HFFc6 (cell line): ENCODE results near the gene GNB3. TPM values are rescaled to one million over a fixed set of nuclear protein-coding genes. Genes with fewer than 3 reads are reported as not detected.

Experiments
- DNase-seq: peaks from one replicate; pipeline ENCODE4 v3.0.0-alpha.2; 2018
- H3K27ac Mint-ChIP-seq: 2 replicates; pipeline ENCODE4 v1.8.0; 2020; ENCODE audit warnings: mild to moderate bottlenecking, mixed read lengths
- H3K27me3 Mint-ChIP-seq: 2 replicates; pipeline ENCODE4 v1.8.0; 2021; ENCODE audit warnings: mild to moderate bottlenecking, moderate library complexity, mixed read lengths; ENCODE audit not compliant: insufficient read depth
- H3K36me3 Mint-ChIP-seq: 2 replicates; pipeline ENCODE4 v1.8.0; 2021; ENCODE audit warnings: low read depth, mixed read lengths
- H3K4me1 Mint-ChIP-seq: 2 replicates; pipeline ENCODE4 v1.8.0; 2020; ENCODE audit warnings: low read depth, mixed read lengths
- H3K4me3 Mint-ChIP-seq: 2 replicates; pipeline ENCODE4 v1.8.0; 2020; ENCODE audit warnings: mild to moderate bottlenecking, moderate library complexity, mixed read lengths
- H3K9me3 Mint-ChIP-seq: 2 replicates; pipeline ENCODE4 v1.8.0; 2020; ENCODE audit warnings: mild to moderate bottlenecking, mixed read lengths
- total RNA-seq, 6 experiments: library from RNA; stranded (reverse); fragmentation: NEBNext Ultra II Directional; extraction: Animal tissue kit (Norgen Biotek cat#: 25700); gene quantifications; 2 replicates in 1 of 6; 3 replicates in 5 of 6; pipeline ENCODE4 v1.2.3, GENCODE V29; 2021
- TF ChIP-seq, protein P1 (sequence below): fragments of 200-600 bp; sonication (generic); IDR thresholded peaks from 2 replicates; pipeline ENCODE4 v1.5.0; 2021; ENCODE audit warnings: antibody characterized with exemption, mild to moderate bottlenecking

GNB3 gene
- total RNA-seq, 6 experiments from 2014 or later, result 4.3 to 7.2 (median 6.3) TPM

DNA sequence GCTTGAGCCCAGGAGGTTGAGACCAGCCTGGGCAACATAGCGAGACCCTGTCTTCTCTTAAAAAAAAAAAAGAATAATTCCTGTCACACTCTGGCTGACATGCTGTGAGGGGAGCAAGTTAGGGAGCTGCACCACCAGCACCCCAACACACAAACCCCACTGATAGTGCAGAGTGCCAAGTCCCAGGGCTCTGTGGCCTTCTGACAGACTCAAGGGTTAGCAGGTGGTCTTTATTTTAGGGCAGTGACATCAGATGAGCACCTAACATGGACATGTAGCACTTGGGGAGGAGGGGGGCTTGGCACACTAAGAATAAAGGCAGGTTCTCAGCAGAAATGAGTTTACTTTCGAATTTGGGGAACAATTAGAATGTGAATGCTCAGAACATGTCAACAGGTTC lies 18.1 kb downstream of the GNB3 start:
- Mint-ChIP-seq H3K9me3 (no peaks in the 10 kb centered on the region), H3K27me3 (peaks cover 6% of the 10 kb centered on the region), H3K27ac (no peak overlapping the region), H3K4me3 (no peak overlapping the region), H3K4me1 (peaks cover 15% of the 10 kb centered on the region), H3K36me3 (peaks cover 56% of the 10 kb centered on the region)
- no peak for DNase-seq
- TF ChIP-seq, protein P1, sequence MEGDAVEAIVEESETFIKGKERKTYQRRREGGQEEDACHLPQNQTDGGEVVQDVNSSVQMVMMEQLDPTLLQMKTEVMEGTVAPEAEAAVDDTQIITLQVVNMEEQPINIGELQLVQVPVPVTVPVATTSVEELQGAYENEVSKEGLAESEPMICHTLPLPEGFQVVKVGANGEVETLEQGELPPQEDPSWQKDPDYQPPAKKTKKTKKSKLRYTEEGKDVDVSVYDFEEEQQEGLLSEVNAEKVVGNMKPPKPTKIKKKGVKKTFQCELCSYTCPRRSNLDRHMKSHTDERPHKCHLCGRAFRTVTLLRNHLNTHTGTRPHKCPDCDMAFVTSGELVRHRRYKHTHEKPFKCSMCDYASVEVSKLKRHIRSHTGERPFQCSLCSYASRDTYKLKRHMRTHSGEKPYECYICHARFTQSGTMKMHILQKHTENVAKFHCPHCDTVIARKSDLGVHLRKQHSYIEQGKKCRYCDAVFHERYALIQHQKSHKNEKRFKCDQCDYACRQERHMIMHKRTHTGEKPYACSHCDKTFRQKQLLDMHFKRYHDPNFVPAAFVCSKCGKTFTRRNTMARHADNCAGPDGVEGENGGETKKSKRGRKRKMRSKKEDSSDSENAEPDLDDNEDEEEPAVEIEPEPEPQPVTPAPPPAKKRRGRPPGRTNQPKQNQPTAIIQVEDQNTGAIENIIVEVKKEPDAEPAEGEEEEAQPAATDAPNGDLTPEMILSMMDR, result no peak

DNA sequence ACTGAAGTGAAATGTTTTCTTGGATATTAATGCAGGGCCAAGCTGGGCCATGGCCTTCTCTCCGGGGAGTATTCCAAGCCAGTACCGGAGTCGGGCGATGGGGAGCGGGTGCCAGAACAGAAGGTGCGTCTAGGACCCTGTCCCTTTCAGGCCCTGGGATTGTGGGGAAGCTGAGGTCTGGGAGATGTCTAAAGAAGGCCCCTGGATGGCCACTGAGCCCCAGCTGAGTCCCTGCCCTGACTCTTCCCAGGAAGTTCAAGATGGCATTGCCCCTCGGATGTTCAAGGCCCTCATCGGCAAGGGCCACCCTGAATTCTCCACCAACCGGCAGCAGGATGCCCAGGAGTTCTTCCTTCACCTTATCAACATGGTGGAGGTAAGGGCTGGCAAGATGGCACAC lies 19.4 kb downstream of the GNB3 start:
- DNase-seq, result no peak
- Mint-ChIP-seq H3K4me1 (peaks cover 7% of the 10 kb centered on the region), H3K4me3 (no peak overlapping the region), H3K9me3 (no peaks in the 10 kb centered on the region), H3K27ac (no peak overlapping the region), H3K27me3 (peaks cover 3% of the 10 kb centered on the region), H3K36me3 (peaks cover 59% of the 10 kb centered on the region)
- TF ChIP-seq, protein P1, result no peak

DNA sequence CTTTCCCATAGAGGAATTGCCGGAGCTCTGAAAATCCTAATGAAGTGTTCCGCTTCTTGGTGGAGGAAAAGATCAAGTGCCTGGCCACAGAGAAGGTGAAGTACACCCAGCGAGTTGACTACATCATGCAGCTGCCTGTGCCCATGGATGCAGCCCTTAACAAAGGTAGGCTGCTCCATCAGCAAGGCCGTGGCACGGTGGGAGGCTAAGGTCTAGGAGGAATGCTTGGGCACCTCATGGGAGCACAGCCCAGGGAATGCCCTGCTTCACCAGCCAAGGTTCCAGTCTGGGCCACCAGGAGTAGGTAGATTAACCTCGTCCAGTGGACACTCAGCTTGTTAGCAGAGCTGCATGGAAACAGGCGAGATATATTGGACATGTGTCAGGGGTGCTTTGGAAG lies 20.2 kb downstream of the GNB3 start:
- no peak for DNase-seq
- Mint-ChIP-seq H3K27ac (peak overlapping the region; percentile 30; the same call in 1 of the 2 replicates), H3K27me3 (peaks cover 3% of the 10 kb centered on the region), H3K36me3 (peaks cover 62% of the 10 kb centered on the region), H3K4me1 (peaks cover 7% of the 10 kb centered on the region), H3K9me3 (no peaks in the 10 kb centered on the region), H3K4me3 (no peak overlapping the region)
- TF ChIP-seq, protein P1, result no peak

DNA sequence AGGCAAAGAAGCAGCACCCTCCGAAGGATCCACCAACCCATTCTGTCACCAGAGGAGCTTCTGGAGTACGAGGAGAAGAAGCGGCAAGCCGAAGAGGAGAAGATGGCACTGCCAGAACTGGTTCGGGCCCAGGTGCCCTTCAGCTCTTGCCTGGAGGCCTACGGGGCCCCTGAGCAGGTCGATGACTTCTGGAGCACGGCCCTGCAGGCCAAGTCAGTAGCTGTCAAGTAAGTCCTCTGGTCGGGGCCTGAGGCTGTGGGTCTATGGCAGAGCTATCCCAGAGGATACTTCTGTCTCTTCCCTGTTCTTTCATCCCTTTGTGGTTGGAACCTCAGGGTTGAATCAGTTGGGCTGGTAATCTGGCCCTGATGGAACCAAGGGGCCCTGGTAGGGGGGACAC lies 20.7 kb downstream of the GNB3 start:
- Mint-ChIP-seq H3K36me3 (peaks cover 63% of the 10 kb centered on the region), H3K27me3 (peaks cover 3% of the 10 kb centered on the region; the same call in 1 of the 2 replicates), H3K4me1 (peaks cover 7% of the 10 kb centered on the region), H3K27ac (peak overlapping the region; percentile 30; the same call in 1 of the 2 replicates), H3K4me3 (no peak overlapping the region), H3K9me3 (no peaks in the 10 kb centered on the region)
- DNase-seq, result no peak
- TF ChIP-seq, protein P1, result no peak

DNA sequence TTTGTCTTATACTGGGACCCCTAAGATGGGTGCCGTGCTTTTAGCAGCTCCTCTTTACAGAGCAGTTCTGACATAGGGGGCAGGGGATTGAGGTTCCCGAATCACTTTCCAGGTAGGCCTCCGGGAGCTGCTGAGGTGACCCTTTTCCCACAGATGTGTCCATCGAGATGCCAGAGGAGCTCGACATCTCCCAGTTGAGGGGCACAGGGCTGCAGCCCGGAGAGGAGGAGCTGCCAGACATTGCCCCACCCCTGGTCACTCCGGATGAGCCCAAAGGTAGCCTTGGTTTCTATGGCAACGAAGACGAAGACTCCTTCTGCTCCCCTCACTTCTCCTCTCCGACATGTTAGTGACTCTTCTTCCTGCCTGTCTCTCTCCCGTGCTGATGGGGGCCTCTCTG lies 22.3 kb downstream of the GNB3 start:
- TF ChIP-seq, protein P1, result no peak
- no peak for DNase-seq
- H3K4me3 Mint-ChIP-seq, result no peak overlapping the region
- peaks cover 56% of the 10 kb centered on the region for H3K36me3 Mint-ChIP-seq
- peak overlapping the region; percentile 55 for H3K27ac Mint-ChIP-seq
- H3K9me3 Mint-ChIP-seq, result no peaks in the 10 kb centered on the region
- H3K4me1 Mint-ChIP-seq, result peaks cover 14% of the 10 kb centered on the region
- H3K27me3 Mint-ChIP-seq, result peaks cover 8% of the 10 kb centered on the region
